ENCODE results near the gene EDC4. TPM values are rescaled to one million over a fixed set of nuclear protein-coding genes. Genes with fewer than 3 reads are reported as not detected.
"Not testable (repeated sequence)": the region's sequence is repeated elsewhere in the genome, so short reads cannot be mapped to it uniquely, and the experiment has no call there.

Gene EDC4
- total RNA-seq, 4 donors from 2014 or later: 31.4 to 68.2 (median 41.2) TPM

DNA sequence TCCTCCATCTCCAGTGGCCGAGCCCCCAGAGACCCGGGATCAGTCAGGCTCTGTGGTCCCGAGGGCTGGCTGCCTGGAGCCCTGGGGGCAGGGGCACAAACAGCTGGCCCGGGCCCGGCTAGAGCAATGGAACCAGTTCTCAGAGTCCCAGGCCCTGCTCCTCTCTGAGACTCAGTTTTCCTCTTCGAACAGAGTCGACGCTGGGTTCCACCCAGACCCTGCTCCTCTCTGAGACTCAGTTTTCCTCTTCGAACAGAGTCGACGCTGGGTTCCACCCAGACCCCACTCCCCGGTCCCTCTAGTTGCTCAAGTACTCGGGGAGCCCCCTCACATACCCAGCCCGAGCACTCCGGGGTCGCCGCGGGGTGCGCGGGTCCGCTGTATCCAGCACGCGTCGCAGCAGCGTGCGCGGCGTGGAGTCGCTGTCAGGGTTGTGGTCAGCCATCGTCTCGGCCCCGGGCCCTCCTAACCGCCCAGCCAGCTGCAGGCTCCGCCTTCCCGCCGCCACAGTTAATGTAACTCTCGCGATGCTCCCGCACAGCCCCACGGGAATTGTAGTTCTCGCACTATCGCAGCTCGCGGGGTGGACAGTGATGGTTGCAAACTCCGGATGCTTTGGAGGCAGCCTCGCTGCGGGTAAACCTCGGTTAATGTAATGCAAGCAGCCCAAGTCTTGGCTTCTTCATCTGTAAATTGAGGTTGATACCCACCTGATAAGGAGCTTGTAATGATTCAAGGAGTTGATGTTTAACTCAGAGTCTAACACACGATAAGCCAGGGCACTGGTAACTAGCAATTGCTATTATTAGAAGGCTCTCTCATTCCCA lies 39.2 kb upstream of the EDC4 start:
- Histone ChIP-seq H3K27ac (peak overlapping the region in 2 of 3 donors; percentile 41 to 43), H3K4me1 (peaks cover 8 to 13% of the 10 kb centered on the region in 2 donors), H3K36me3 (peaks cover 8 to 14% of the 10 kb centered on the region in 2 donors), H3K27me3 (no peaks in the 10 kb centered on the region), H3K4me3 (replicated peaks in 1 of 3) (peak overlapping the region; percentile 33 to 71 (median 68)), H3K9me3 (no peaks in the 10 kb centered on the region)
- intact Hi-C loops (cut with DNase I): no loop called here
- TF ChIP-seq POLR2A (IDR thresholded peaks at IDR 0.05): peak in 1 of 2 donors; percentile 84
- TF ChIP-seq, protein P1, sequence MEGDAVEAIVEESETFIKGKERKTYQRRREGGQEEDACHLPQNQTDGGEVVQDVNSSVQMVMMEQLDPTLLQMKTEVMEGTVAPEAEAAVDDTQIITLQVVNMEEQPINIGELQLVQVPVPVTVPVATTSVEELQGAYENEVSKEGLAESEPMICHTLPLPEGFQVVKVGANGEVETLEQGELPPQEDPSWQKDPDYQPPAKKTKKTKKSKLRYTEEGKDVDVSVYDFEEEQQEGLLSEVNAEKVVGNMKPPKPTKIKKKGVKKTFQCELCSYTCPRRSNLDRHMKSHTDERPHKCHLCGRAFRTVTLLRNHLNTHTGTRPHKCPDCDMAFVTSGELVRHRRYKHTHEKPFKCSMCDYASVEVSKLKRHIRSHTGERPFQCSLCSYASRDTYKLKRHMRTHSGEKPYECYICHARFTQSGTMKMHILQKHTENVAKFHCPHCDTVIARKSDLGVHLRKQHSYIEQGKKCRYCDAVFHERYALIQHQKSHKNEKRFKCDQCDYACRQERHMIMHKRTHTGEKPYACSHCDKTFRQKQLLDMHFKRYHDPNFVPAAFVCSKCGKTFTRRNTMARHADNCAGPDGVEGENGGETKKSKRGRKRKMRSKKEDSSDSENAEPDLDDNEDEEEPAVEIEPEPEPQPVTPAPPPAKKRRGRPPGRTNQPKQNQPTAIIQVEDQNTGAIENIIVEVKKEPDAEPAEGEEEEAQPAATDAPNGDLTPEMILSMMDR (IDR thresholded peaks at IDR 0.05): no peak
- 2% methylated on average over 18 to 27 of the region's 49 CpGs for WGBS, 2 donors
- DNase-seq: peak; percentile 91 to 92

DNA sequence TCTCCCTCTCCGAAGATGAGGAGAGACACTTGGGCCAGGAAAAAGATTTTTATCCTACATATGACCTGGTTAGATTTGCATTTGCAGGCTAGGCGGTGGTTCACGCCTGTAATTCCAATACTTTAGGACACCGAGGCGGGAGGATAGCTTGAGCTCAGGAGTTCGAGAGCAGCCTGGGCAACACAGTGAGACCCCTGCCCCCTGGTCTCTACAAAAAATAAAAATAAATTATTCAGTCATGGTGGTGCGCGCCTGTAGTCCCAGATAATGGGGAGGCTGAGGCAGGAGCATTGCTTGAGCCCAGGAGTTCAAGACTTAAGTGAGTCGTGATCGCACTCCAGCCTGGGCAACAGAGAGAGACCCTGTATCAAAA lies 38.6 kb upstream of the EDC4 start:
- intact Hi-C loops (cut with DNase I): no loop called here
- Histone ChIP-seq H3K27ac (peak overlapping the region in 1 of 3 donors; percentile 43), H3K27me3 (no peaks in the 10 kb centered on the region)

DNA sequence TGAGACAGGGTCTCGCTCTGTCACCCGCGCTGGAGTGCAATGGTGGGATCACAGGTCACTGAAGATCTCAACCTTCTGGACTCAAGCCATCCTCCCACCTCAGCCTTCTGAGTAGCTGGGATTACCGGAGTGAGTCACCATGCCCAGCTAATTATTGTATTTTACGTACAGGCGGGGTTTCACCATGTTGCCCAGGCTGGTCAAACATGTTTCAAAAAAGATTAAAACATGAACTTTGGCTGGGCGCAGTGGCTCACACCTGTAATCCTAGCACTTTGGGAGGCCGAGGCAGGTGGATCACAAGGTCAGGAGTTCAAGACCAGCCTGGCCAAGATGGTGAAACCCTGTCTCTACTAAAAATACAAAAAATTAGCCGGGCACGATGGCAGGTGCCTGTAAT lies 35.7 kb upstream of the EDC4 start:
- H3K4me1 ChIP-seq: peaks cover 11 to 13% of the 10 kb centered on the region in 2 donors
- H3K9me3 ChIP-seq; H3K4me3 ChIP-seq (replicated peaks in 1 of 3); DNase-seq; H3K36me3 ChIP-seq; H3K27ac ChIP-seq; H3K27me3 ChIP-seq; intact Hi-C loops (cut with DNase I): not testable (repeated sequence)
- 94% methylated on average over 10 of the region's 10 CpGs for WGBS, 2 donors

More for the DNA sequence above, 38.6 kb upstream of the EDC4 start:
- TF ChIP-seq, protein P1 (IDR thresholded peaks at IDR 0.05): no peak
- Histone ChIP-seq H3K4me1 (peaks cover 8 to 13% of the 10 kb centered on the region in 2 donors), H3K4me3 (replicated peaks in 1 of 3) (no peak overlapping the region), H3K36me3 (peaks cover 7 to 12% of the 10 kb centered on the region in 2 donors), H3K9me3 (no peaks in the 10 kb centered on the region)
- WGBS, 2 donors: 74 to 81% methylated on average over 10 of the region's 10 CpGs
- no peak for DNase-seq

DNA sequence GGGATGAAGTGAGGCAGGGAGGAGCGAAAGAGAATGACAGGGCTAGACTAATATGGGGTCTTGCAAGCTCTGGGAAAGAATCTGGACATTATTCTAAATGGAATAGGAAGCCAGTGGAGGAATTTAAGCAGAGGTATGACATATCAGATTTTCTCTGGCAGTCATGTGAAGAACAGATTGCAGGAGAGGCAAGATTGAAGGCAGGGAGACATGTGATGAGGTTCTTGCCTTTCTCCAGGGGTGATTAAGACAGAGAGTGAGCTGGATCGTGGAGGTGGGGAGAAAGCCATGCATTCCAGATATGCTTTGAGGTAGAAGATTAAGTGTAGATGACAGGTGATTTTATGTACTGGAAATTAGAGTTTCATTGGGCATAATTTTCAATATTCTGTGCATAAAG lies 35.0 kb upstream of the EDC4 start:
- TF ChIP-seq, protein P1 (IDR thresholded peaks at IDR 0.05): no peak
- no peak for TF ChIP-seq POLR2A (IDR thresholded peaks at IDR 0.05)
- DNase-seq: no peak
- H3K4me1 ChIP-seq: peaks cover 8 to 11% of the 10 kb centered on the region in 2 donors
- no peaks in the 10 kb centered on the region for H3K27me3 ChIP-seq
- WGBS, 2 donors: 88 to 91% methylated on average over 2 of the region's 2 CpGs
- no peak overlapping the region for H3K4me3 ChIP-seq (replicated peaks in 1 of 3)
- intact Hi-C loops (cut with DNase I): no loop called here
- no peaks in the 10 kb centered on the region for H3K36me3 ChIP-seq
- H3K9me3 ChIP-seq: no peaks in the 10 kb centered on the region
- no peak overlapping the region for H3K27ac ChIP-seq

DNA sequence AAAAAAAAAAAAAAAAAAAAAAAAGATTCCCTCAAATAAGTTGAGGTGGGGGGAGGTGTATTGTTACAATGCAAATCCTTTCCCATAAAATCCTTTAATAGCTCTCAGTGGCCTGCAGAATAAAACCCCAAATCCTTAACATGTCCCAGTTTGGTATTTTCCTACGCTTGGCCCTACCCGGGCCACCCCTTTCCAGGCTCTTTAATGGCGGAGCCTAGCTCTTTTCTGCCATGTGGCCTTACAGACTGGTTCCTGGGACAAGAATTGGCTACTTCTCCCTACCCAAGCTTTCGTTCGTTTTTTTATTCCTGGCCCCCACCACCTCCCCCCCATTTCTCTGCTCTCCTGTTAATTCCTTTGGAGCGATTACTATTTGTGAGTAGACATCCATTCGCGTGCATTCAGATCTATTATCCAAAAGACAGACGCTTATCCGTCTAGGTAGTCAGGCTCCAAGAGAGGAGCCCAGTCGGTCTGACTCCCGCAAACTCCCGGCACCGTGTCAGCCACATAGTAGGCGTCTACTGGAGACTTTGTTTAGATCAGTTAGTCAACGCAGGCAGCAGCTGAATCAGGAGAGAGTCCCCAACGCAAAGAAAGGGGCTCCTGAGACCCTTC lies 31.5 kb upstream of the EDC4 start:
- H3K9me3 ChIP-seq: no peaks in the 10 kb centered on the region
- intact Hi-C loops (cut with DNase I): loop anchor here (5.0 kb wide), 1 partner anchor 34 kb away; the partner anchor contains the start of genes RANBP10 and TSNAXIP1
- TF ChIP-seq, protein P1 (IDR thresholded peaks at IDR 0.05): no peak
- TF ChIP-seq POLR2A (IDR thresholded peaks at IDR 0.05): no peak
- peak overlapping the region; percentile 100 for H3K27ac ChIP-seq
- H3K4me1 ChIP-seq: peaks cover 33 to 35% of the 10 kb centered on the region in 2 donors
- peak overlapping the region in 1 of 3 donors; percentile 62 for H3K4me3 ChIP-seq (replicated peaks in 1 of 3)
- 48 to 58% methylated on average over 15 to 17 of the region's 17 CpGs for WGBS, 2 donors
- no peaks in the 10 kb centered on the region for H3K36me3 ChIP-seq
- H3K27me3 ChIP-seq: no peaks in the 10 kb centered on the region
- no peak for DNase-seq
